Large intestine (tissue), 3 donors: ENCODE measurements around the gene BMF. TPM values are rescaled to one million over a fixed set of nuclear protein-coding genes. Genes with fewer than 3 reads are reported as not detected.
"Not testable (repeated sequence)": the region's sequence is repeated elsewhere in the genome, so short reads cannot be mapped to it uniquely, and the experiment has no call there.

Experiments
- DNase-seq, 2 donors: peaks; one replicate each; pipeline versions ENCODE4 v3.0.0 to v3.0.0-alpha.2; 2013
- H3K27ac ChIP-seq: one replicate; pipeline ENCODE4 v1.5.1; 2013; ENCODE audit warnings: low read length
- H3K27me3 ChIP-seq: 2 replicates; pipeline ENCODE4 v1.6.1; 2013; ENCODE audit warnings: low read length; ENCODE audit not compliant: control insufficient read depth, insufficient read depth
- H3K36me3 ChIP-seq: 2 replicates; pipeline ENCODE4 v1.6.1; 2013; ENCODE audit warnings: low read length; ENCODE audit not compliant: control insufficient read depth, insufficient read depth
- H3K4me1 ChIP-seq: one replicate; pipeline ENCODE4 v1.6.1; 2013; ENCODE audit warnings: low read length; ENCODE audit not compliant: control insufficient read depth, insufficient read depth
- H3K4me3 ChIP-seq: one replicate; pipeline ENCODE4 v1.5.1; 2013; ENCODE audit warnings: low read length
- H3K9me3 ChIP-seq: one replicate; pipeline ENCODE4 v1.6.1; 2013; ENCODE audit warnings: mild to moderate bottlenecking, low read depth, low read length, moderate library complexity; ENCODE audit not compliant: control insufficient read depth
- WGBS: methylation state at CpG from one replicate; pipeline ENCODE4 v1.1.5; 2013; ENCODE audit warnings: low lambda C conversion rate; ENCODE audit not compliant: insufficient coverage; 5-methylcytosine and 5-hydroxymethylcytosine counted together
- polyA plus RNA-seq: library from polyadenylated mRNA; unstranded; fragments of 120-200 nt; gene quantifications from one replicate; pipeline ENCODE4 v1.2.1, GENCODE V29; 2013

Gene BMF
- polyA plus RNA-seq, 1 donor: 9.2 TPM

- no peak overlapping the region for H3K27ac ChIP-seq
- H3K4me3 ChIP-seq: no peak overlapping the region
- peaks cover 10% of the 10 kb centered on the region for H3K4me1 ChIP-seq
- no peaks in the 10 kb centered on the region for H3K9me3 ChIP-seq
- DNase-seq: peak in 1 of 2 donors; percentile 45
- H3K36me3 ChIP-seq: no peaks in the 10 kb centered on the region
- WGBS: no CpG with 5 or more reads among the region's 5 CpGs
- no peaks in the 10 kb centered on the region for H3K27me3 ChIP-seq
These were observed 33.7 kb upstream of the BMF start for GRCh38 chr15:40142428-40142827.

- H3K4me1 ChIP-seq: peaks cover 10% of the 10 kb centered on the region
- not testable (repeated sequence) for DNase-seq, H3K36me3 ChIP-seq, H3K27me3 ChIP-seq, H3K27ac ChIP-seq, H3K9me3 ChIP-seq, H3K4me3 ChIP-seq
- 60% methylated on average over 1 of the region's 3 CpGs for WGBS
These were observed 29.5 kb upstream of the BMF start for GRCh38 chr15:40138201-40138570.

- H3K27ac ChIP-seq: no peak overlapping the region
- no peaks in the 10 kb centered on the region for H3K9me3 ChIP-seq
- H3K4me1 ChIP-seq: peaks cover 8% of the 10 kb centered on the region
- no peaks in the 10 kb centered on the region for H3K36me3 ChIP-seq
- no CpG with 5 or more reads among the region's 11 CpGs for WGBS
- no peaks in the 10 kb centered on the region for H3K27me3 ChIP-seq
- H3K4me3 ChIP-seq: no peak overlapping the region
- no peak for DNase-seq
These were observed 28.9 kb upstream of the BMF start for GRCh38 chr15:40137303-40138200.

- no peaks in the 10 kb centered on the region for H3K36me3 ChIP-seq
- DNase-seq: no peak
- H3K27ac ChIP-seq: no peak overlapping the region
- H3K4me1 ChIP-seq: no peaks in the 10 kb centered on the region
- H3K4me3 ChIP-seq: no peak overlapping the region
- H3K27me3 ChIP-seq: no peaks in the 10 kb centered on the region
- no CpG with 5 or more reads among the region's 6 CpGs for WGBS
- H3K9me3 ChIP-seq: no peaks in the 10 kb centered on the region
These were observed 28.0 kb upstream of the BMF start for GRCh38 chr15:40136470-40137302.

- H3K27me3 ChIP-seq, H3K9me3 ChIP-seq, DNase-seq, H3K4me1 ChIP-seq, H3K36me3 ChIP-seq, H3K27ac ChIP-seq, H3K4me3 ChIP-seq: not testable (repeated sequence)
- WGBS: no CpG with 5 or more reads among the region's 1 CpG
These were observed 27.3 kb upstream of the BMF start for GRCh38 chr15:40135846-40136450.

- H3K36me3 ChIP-seq: no peaks in the 10 kb centered on the region
- H3K27me3 ChIP-seq: no peaks in the 10 kb centered on the region
- no peaks in the 10 kb centered on the region for H3K9me3 ChIP-seq
- no peaks in the 10 kb centered on the region for H3K4me1 ChIP-seq
- 83% methylated on average over 7 of the region's 9 CpGs for WGBS
- DNase-seq: no peak
- H3K4me3 ChIP-seq: no peak overlapping the region
- H3K27ac ChIP-seq: no peak overlapping the region
These were observed 26.2 kb upstream of the BMF start for GRCh38 chr15:40134885-40135284.

GRCh38 chr15:40133544-40133943 is 24.9 kb upstream of the BMF start:
- WGBS: 100% methylated on average over 2 of the region's 13 CpGs
- Histone ChIP-seq H3K36me3 (no peaks in the 10 kb centered on the region), H3K9me3 (no peaks in the 10 kb centered on the region), H3K4me3 (no peak overlapping the region), H3K27me3 (no peaks in the 10 kb centered on the region), H3K27ac (no peak overlapping the region), H3K4me1 (no peaks in the 10 kb centered on the region)
- no peak for DNase-seq

GRCh38 chr15:40130799-40131502 is 22.3 kb upstream of the BMF start:
- Histone ChIP-seq H3K36me3 (no peaks in the 10 kb centered on the region), H3K9me3 (no peaks in the 10 kb centered on the region), H3K4me3 (no peak overlapping the region), H3K27me3 (no peaks in the 10 kb centered on the region), H3K4me1 (no peaks in the 10 kb centered on the region), H3K27ac (no peak overlapping the region)
- 80% methylated on average over 2 of the region's 19 CpGs for WGBS
- no peak for DNase-seq

GRCh38 chr15:40130118-40130517 is 21.4 kb upstream of the BMF start:
- H3K27me3 ChIP-seq: no peaks in the 10 kb centered on the region
- H3K36me3 ChIP-seq: no peaks in the 10 kb centered on the region
- no peak overlapping the region for H3K4me3 ChIP-seq
- DNase-seq: no peak
- WGBS: no CpG with 5 or more reads among the region's 5 CpGs
- no peaks in the 10 kb centered on the region for H3K9me3 ChIP-seq
- no peak overlapping the region for H3K27ac ChIP-seq
- no peaks in the 10 kb centered on the region for H3K4me1 ChIP-seq
